Stimulated activated CD8-positive, alpha-beta memory T cell treated with anti-CD3 and anti-CD28 coated beads, Interleukin-7, amount 100 ng/mL, for 1 hour (primary cell): Measurements from ENCODE around the gene BAAT.

ENCODE experiments used
- DNase-seq, 2 donors: peaks; one replicate each; pipeline ENCODE4 v3.0.0-alpha.2; 2020; ENCODE audit warnings: low read depth in 2 of 2

Gene BAAT

DNA sequence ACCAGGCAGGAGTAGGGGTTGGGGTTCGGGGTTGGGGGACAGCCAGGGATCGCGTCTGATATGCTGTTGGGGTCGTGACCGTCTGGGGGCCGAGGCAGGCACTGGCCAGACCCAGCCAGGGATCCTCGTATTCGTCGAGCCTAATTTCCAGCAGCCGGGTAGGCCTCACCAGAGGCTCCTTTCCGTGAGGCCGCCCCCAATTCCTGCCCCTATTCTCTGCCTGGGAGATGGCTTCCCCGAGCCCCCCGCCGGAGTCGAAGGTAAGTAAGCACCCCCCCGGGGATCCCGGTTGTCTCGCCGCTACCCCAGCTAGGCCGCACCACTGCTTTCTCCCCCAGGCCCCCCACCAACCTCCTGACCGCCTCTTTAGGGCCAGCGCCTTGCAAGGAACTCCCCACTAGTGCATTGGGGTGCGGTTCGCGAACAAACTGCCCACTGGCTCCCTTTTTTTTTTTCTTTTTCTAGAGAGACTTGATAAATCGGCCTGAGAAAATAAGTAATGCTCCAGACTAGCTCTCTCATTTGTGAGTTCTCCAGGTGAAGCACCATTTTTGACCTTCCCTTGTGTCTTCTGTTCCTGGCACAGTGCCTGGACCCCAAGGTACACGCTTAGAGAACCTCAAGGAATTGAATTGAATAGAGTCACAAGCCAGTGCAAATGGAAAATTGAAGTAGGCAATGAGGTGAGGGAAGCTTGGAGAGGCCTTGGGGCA lies 14.3 kb upstream of the BAAT start:
- DNase-seq, result no peak

DNA sequence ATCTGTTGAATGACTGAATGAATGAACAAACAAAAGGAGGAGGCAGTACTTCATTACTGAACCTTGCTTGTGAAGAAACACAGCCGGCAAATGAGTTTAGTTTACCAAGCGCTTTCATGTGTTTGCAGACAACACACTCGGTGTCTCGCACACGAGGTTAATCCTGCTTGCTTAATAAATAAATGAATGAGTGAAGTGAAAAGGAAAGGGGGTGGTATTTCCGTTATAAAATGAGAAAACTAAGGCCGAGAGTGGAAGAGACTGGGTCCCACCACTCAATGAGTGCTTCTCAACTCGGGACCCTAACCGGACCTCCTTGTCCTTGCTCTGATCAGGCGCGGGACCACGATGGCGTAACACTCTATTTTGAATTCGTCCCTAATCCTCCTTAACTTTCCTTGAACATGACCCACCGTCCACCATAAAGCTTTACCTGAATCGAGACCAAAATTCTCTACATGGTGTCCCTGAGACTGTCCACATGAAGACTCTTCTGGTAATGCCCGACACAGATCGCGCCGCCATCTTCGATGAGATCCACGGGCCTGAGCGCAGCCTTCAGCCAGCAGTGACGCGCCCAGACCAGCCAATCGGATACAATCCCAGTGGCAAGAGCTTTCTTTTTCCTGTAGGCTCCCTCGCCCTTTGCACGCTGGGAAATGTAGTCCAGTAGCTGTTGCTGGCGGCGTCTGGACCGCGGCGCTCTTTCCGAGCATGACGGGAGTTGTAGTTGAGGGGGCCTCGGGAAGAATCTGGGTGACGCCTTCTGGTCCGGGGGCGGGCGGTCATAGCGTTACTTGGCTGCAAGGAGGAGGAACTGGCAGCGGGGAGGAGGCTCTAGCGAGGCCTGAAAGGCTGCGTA lies 13.5 kb upstream of the BAAT start, which contains the start of the genes MRPL50 and ZNF189:
MRPL50 (minus strand) TSS at position 551 of the 862 bp plus-strand sequence; CDS start at position 525, 26 bp downstream.
ZNF189 (plus strand) TSS at position 784 of the 862 bp plus-strand sequence. CDS start 306 bp downstream, outside the sequence.
- DNase-seq, result peak; percentile 86 to 88

DNA sequence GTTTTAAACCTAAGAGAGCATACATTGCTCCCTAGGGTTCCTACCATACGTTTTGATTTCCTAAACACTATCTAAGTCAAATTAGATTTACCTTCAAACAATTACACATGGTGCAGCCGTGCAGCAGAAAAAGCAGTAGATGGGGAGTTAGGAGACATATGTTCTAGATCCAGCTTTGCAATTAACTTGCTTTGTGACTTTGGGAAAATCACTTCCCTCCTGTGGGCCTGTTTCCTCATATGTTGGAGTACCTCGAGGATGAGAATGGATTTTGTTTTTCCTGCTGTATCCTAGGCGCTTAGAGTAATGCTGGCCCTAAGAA lies 12.9 kb upstream of the BAAT start:
- DNase-seq, result no peak

DNA sequence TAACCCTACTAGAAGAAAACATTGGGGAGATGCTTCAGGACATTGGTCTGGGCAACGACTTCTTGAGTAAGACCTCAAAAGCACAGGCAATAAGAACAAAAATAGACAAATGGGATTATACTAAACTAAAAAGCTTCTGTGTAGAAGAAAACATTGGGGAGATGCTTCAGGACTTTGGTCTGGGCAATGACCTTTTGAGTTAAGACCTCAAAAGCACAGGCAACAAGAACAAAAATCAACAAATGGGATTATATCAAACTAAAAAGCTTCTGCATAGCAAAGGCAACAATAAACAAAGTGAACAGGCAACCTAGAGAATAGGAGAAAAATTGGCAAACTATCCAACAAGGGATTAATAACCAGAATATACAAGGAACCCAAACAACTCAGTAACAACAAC lies 9.9 kb upstream of the BAAT start:
- DNase-seq, result no peak

DNA sequence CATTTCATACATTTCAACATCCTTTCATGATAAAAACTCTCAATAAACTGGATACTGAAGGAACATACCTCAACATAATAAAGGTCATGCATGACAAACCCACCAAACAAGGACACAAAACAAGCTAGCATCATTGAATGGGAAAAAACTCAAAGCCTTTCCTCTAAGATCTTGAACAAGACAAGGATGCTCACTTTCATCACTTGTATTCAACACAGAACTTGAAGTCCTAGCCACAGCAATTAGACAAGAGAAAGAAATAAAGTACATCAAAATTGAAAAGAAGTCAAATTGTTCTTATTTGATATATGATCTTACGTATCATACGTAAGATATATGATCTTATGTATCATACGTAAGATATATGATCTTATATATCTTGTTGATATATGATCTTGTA lies 8.3 kb upstream of the BAAT start:
- no peak for DNase-seq

DNA sequence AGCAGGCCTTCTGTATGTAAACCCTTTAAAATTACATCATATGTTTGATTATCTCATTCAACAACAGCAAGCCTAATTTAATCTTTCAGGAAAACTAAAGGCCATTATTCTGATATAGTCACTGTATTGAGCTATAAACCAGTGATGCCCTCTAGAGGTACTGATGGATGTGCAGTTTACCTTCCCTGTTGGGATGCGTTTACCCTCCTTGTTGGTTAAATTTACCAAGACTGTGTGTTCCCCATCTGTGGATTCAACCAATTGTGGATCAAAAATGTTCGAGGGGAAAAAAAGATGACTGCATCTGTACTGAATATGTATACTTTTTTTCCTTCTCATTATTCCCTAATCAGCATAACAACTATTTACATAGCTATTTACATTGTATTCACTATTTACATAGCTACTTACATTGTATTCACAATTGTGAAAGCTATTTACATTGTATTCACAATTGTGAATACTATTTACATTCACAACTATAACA lies 3.7 kb upstream of the BAAT start:
- no peak for DNase-seq

DNA sequence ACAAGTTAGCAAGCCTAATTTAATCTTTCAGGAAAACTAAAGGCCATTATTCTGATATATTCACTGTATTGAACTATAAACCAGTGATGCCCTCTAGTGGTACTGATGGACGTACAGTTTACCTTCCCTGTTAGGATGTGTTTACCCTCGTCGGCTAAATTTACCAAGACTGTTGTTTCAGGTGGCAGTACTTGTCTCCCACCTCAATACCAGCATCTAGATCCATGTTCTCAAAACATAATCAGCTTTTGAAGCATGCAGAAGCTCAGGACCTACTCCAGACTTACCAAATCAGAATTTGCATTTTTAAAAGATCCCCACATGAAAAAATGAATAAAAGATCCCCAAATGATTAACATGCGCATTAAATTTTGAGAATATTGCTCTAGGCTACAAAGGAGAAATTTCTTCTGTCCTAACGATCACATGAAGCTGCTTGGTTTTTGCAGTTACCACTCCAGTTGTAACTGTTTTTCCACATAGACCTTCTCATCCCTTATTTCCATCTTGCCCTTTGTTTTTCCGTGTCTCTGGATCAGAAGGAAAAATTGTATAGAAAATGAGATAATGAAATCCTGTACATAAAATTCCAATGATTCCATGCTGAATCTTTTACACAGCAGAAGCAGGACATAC lies 3.2 kb upstream of the BAAT start:
- no peak for DNase-seq

DNA sequence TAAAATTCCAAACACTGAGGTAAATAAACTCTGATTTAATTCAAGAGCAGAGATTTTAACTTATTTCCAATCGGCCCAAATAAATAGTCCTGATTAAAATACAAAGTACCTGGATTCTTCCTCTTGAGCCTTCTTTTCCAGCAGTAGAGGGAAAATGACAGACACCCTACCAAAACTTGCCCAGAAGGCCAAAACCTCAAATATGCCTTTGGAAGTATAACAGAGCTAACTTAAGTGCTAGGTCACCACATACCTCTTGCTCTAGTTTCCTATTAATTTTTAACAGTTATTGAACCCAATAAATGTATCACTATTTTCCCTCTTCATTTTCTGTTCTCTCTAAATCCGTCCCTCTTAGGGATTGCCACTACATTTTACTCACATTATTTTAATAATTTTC lies 1.4 kb downstream of the BAAT start:
- no peak for DNase-seq

DNA sequence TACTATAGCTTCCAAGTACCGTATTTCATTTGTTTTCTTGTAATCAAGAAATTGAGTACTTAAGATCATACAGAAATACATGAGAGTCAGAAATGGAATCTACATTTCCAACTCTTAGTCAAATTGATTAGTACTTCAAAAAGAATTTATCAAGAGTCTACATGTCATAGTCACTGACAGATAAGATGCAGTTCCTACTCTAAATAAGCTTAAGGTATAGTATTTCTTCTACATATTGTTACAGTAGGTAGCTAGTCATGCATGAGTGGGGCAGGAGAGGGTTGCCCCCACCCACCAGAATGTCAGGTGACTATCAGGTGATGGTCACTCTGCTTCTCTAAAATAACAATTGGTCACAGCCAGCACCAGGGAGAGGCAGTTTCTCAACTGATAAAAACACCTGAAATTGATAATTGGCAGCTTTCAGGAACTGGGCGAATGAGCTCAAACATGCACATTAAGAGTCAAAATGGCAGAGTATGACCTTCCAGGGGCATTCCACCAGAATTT lies 2.9 kb downstream of the BAAT start:
- DNase-seq, result no peak

DNA sequence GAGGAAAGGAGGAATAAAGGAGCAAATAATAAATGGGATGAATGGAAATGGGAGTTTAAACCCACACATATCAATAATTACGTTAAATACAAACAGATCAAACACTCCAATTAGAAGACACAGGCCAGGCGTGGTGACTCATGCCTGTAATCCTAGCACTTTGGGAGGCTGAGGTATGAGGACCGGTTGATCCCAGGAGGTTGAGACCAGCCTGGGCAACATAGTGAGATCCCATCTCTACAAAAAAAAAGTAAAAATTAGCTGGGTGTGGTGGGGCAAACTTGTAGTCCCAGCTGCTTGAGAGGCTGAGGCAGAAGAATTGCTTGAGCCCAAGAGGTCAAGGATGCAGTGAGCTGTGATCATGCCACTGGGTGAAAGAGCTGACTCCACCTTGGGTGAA lies 3.7 kb downstream of the BAAT start:
- DNase-seq, result no peak

DNA sequence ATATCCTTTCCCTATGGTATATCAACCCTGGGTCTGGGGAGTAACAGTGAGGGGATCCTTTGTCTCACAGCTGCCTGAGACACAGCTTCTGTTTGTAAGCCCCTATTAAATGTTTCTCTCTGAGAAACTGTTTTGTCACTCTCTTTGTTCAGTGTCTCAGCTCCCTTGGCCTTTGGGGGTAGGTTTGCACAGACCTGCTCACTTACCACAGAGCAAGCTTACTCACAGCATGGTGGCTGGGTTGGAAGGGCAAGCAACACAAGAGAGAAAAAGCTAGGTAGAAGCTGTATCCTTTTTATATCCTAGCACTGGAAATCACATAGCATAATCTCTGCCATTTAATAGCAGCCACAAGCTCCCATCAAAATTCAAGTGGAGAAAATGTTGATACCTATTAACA lies 4.5 kb downstream of the BAAT start:
- no peak for DNase-seq

DNA sequence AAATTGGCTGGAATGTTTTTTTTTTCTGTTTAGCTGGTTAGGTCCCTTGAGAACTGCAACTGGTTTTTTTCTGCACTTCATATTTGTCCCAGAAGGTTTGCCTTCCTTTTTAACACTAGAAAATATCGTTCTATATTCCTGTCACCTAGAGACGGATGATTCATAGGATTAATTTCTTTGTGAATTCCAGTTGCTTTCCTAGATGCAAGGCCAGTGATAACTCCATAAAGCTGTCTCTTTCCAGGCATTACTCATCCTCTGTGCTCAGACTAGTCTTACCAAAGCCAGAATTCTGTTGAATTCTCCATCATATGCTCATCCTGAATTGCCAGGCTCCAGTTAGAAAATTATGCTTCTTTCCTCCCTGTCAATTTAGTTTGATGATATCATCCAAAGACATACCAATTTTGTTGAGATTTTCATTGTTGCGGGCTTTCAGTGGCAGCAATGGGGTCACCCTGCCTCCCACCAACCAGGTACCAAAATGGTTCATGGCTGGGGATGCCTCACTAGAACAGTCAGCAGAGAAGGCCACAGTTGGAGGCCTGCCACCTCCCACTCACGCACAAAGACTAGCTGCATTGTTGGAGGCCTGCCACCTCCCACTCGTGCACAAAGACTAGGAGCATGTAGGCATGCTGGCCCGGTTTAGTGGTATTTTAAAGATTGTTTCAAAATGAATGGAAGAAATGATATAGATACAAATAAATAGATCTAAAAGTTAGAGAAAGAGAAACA lies 8.5 kb downstream of the BAAT start:
- DNase-seq, result no peak

DNA sequence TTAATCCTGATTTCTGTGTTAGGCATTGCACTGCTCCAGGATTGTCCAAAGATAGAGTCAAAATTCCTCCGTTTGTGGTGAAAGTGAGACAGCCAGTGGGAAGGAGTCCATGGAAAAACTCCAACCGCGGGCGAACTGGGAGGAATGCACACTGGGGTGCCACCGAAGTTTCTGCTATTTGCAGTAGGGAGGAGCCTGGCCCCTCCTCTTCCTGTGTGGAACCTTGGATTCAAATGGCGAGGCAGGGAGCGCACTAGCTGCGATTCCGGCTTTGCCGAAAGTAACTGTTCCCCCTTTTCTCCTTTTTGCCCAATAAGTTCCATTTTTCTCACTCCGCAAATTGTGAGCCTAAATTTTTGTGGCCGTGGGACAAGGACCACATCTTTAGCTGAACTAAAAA lies 9.3 kb downstream of the BAAT start:
- no peak for DNase-seq

DNA sequence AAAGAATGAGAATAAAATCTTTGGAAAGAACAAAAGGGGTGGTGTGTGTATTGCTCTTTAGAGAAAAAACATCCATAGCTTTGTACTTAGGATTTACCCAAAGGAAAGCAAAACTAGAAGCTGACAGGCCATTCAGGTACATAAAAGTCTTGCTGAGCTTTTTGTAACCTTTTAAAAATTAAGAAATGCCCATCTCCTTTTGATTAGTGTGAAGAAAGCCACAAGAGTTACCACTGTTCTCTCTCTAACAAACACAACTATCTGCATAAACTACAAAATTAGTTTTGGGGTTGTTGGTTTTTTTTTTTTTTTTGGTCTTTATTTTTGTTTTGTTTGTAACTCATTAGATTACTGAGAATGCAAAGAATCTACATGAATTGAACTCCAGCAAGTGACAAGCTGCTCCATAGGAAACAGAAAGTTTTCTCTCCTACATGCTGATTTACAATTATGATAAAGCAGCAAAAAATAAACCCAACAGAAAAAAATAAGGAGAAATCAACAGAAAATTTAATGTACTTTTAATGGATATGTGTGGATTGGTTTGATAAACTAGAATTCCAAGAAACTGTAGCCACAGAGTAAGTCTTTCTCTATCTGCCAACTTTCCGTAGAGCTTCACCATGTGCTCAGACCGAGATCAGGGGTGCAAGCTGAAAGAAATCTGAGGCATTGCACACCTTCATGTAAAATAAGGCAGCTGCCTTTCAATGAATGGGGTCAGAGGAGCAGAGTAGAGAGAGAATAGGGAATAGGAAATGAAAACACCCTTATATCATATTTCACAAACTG lies 12.3 kb downstream of the BAAT start:
- DNase-seq, result no peak

DNA sequence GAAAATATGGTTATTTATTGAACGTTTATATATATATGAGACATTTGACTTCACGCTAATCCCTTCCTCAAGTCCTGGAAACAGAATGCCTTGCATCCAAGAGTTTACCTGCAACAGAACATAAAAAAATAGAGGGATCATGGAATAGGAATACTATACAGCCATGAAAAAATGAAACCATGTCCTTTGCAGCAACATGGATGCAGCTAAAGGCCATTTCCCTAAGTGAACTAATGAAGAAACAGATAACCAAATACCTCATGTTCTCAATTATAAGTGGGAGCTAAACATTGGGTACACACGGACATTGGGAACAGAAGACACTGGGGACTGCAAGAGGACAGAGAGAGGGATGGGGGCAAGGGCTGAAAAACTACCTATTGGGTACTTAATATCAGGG lies 13.0 kb downstream of the BAAT start:
- no peak for DNase-seq

DNA sequence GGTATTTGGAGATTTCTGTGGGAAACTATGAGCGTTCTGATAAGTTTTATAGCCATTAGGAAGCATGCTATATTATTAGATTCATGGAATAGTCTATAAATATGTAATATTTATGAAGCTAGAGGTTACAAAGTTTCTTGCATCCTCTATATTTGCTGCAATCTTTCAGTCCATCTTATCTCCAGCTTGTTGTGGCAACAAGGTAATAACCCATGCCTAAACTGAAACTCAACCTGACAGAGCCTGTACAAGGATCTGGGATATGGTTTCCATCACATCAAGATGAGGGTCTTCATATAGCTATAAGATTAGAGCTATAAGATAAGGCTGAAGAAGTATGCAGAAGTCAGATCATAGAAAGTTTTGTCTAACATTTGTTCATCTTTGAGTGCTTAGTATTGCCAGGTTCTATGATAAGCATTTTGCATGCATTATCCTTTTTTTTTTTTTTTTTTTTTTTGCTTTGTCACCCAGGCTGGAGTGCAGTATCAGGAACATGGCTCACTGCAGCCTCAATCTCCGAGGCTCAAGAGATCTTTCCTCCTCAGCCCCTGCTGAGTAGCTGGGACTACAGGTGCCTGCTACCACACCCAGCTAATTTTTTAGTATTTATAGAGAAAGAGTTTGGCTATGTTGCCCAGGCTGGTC lies 14.8 kb downstream of the BAAT start:
- no peak for DNase-seq

DNA sequence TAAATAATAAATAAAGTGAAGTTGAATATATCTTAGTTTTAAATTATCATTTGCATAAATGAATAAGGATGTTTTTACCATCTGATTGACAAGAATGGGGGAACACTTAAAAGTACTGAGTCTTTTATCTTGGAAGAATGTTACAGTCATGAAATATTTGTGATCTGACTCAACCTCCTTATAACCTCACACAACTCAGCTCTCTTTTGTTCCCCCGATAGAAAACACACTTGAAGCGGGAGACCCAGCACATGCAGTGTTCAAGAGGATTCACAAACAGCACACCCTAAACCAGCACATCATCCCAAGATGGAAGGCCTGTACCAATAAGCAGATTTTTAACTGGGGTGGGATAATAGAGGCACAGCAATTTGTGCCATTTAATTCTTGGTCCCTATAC lies 15.5 kb downstream of the BAAT start:
- no peak for DNase-seq

DNA sequence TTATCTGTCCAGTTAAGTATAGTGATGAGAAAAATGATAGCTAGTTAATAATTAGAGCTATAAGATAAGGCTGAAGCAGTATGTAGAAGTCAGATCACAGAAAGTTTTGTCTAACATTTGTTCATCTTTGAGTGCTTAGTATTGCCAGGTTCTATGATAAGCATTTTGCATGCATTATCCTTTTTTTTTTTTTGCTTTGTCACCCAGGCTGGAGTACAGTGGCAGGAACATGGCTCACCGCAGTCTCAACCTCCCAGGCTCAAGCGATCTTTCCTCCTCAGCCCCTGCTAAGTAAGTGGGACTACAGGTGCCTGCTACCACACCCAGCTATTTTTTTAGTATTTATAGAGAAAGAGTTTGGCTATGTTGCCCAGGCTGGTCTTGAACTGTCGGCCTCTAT lies 17.5 kb downstream of the BAAT start:
- no peak for DNase-seq

DNA sequence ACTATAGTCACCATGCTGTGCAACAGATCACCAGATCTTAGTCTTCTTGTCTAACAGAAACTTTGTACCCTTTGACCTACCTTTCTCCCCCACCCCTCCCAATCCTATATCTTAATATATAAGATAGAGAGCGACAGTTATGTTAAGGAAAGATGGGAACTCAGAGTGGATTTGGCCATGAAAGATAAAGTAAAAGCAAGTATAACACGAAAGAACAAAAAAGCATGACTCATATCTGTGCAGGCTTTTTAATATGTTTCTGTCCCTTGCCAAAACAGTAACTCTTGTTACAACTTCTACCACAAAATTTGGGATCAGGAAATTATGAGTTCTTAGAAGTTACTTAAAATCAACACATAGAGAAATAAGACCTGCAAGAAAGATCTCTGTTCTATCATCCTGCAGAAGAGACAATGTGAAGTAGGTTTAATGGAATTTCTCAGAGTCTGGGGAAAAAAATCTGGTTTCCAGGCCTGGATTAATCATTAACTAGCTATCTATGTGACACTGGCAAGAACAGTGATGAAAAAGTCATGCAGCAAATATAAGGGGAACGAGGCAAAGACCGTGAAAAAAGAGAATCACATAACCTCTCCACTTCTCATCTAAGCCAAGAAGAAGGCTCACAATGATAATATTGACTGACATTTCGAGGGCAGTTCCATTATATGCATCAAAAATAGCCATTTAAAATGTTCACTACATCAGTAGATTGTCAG lies 18.6 kb downstream of the BAAT start:
- DNase-seq, result no peak

DNA sequence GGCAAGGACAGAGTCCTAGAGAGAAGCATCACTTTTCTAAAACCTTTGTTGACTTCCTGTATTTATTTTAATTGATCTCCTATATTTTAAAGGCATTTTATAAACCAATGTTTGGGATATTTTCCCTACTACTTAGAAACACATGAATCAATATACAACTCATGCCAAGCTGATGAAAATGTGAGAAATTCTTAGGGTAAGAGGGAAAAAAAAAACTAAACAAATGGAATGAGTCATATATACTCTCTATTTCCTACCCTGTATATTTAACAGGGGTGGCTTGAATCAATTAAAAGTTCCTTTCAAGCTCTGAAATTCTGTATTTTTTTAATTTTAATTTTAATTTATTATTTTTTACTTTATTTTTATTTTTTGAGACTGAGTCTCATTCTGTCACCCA lies 19.6 kb downstream of the BAAT start:
- no peak for DNase-seq
